HG02571 (cell line): ENCODE results near the gene ZFYVE27.

ENCODE experiments used
- ATAC-seq: cut with Tn5 transposase; IDR thresholded peaks from one replicate; pipeline ENCODE4 v1.9.1; 2021; ENCODE audit warnings: mild to moderate bottlenecking, moderate library complexity; ENCODE audit not compliant: unreplicated experiment

Gene ZFYVE27

DNA sequence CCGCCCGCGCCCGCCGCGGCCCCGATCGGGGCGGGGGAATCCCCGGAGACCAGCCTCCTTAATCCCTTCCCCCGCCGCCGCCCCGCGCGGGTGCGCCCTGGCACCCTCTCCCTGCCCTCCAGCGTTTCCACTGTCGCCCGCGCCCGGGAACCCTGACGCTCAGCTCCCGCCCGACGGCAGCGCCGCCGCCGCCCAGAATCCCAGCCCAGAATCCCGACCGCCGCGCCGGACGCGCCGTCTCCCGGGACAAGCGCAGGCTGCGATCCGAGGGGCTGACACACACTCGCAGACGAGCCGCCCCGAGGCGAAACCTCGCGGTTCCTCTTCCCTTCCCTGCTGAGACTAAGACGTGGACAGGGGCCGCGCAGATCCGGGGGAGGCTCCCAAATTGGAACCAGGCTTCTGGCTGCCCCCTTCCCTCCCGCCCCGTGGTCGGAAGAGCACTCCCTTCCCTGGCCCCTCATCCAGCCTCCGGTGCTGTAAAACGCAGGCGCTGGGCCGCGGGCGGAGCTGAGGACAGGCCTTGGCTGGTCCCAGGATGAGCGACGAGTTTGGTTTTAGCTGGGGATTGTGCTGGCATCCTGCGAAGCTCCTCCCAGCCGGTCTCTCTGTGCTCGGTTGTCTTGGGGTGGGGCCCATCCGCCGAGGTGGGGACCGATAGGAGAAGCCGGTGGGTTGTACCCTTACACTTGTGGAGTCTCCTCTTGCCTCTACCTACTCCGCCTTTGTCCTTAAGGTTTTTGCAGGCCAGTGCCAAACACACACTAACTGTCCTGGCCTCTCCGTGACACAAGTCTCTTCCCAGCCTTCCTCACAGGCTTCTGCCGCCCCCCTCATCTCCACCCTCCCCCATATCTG lies 22.3 kb upstream of the ZFYVE27 start:
- ATAC-seq, result peak; percentile 33

DNA sequence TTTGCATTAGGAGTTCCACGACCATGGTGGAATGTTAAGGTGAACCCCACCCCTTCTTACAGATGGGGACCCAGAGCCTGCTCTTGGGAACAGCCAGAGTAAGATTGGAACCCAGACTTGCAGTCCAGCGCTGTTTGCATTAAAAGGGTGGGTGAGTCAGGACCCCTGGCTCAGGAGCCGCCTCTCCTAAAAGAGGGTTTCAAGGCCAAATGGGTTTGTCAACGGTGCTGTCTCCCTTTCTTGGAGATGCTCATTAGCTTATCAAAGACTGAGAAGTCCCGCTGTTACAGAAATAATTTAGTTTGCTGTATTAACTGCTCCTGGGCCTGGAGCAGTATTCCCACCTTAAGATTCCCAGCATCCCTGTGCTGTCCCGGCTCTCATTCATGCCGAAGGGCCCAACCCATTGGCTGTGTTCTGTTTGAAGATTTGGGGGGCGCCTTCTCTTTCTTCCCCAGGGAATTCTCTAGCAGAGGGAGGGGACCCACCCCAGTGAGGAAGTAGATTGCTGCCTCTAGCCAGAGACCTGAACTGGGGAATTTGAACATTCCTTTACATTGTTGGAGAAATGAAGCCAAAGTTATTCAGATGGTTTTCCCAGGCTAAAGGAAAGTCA lies 21.6 kb upstream of the ZFYVE27 start:
- ATAC-seq, result no peak

GRCh38 chr10:97717627-97718026 lies 19.3 kb upstream of the ZFYVE27 start:
- no peak for ATAC-seq

GRCh38 chr10:97718178-97718577 lies 18.8 kb upstream of the ZFYVE27 start:
- ATAC-seq, result no peak

GRCh38 chr10:97718659-97719142 lies 18.2 kb upstream of the ZFYVE27 start:
- ATAC-seq, result no peak

GRCh38 chr10:97719602-97720001 lies 17.3 kb upstream of the ZFYVE27 start:
- ATAC-seq, result no peak

GRCh38 chr10:97721871-97722780 lies 14.8 kb upstream of the ZFYVE27 start:
- no peak for ATAC-seq

- ATAC-seq, result no peak
Observed at GRCh38 chr10:97723001-97723400, 13.9 kb upstream of the ZFYVE27 start.

GRCh38 chr10:97724341-97724941 lies 12.5 kb upstream of the ZFYVE27 start:
- ATAC-seq, result no peak

GRCh38 chr10:97726636-97727178 lies 10.2 kb upstream of the ZFYVE27 start:
- no peak for ATAC-seq

- no peak for ATAC-seq
Observed at GRCh38 chr10:97729014-97729413, 7.9 kb upstream of the ZFYVE27 start.

GRCh38 chr10:97731346-97732051 lies 5.4 kb upstream of the ZFYVE27 start:
- ATAC-seq, result no peak

DNA sequence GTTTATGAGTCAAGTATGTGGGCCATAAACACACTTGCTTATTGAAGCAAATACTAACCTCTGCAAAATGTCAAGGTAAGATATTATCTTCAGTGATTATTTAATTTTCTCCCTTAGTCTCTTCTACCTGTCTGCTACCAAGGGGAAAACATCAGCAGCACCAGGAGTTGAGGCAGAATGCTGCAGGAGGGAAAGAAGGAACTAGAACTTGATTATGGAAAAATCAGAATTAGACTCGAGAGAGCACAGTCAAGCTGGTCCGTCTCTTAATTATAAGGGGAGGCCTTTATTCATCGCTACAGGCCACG lies 4.9 kb upstream of the ZFYVE27 start:
- ATAC-seq, result no peak

DNA sequence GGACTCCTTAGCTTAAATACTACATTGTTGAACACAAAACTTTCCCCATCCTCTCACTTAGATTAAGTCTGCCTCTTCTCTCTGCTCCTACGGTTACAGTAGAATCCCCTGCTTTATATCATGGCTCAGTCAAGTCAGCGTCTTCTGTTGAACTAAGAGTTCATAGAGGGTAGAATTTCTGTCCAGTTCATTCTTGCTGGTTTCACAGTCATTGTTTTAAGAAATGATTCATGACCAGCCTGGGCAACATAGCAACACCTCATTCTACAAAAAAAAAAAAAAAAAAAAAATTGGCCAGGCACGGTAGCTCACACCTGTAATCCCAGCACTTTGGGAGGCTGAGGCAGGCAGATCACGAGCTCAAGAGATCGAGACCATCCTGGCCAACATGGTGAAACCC lies 3.7 kb upstream of the ZFYVE27 start:
- no peak for ATAC-seq

- no peak for ATAC-seq
Observed at GRCh38 chr10:97734021-97734420, 2.9 kb upstream of the ZFYVE27 start.

GRCh38 chr10:97736403-97736901 lies 476 bp upstream of the ZFYVE27 start:
- ATAC-seq, result peak; percentile 13

DNA sequence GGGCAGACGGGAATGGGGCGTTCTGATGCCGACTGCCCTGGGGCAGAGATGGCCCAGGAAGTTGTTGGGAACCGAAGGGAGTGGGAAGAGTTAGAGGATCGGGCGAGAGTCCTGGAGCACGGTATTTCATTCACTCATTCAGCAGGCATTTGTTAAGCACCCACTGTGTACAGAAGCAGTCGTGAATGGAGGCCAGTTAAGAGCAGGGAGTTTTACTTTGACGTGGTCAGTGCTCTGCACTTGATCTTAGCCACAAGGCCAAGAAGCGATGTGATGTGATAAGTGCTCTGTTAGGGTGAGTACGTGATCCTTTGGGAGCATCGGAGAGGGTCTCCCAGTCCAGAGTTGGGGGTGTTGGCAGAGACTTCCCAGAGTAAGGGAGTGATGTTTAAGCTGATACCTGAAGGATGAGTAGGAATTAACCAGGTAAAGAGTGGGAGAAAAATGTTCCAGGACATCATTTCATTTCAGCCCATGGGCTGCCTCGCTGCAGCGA lies 890 bp downstream of the ZFYVE27 start:
- ATAC-seq, result no peak

DNA sequence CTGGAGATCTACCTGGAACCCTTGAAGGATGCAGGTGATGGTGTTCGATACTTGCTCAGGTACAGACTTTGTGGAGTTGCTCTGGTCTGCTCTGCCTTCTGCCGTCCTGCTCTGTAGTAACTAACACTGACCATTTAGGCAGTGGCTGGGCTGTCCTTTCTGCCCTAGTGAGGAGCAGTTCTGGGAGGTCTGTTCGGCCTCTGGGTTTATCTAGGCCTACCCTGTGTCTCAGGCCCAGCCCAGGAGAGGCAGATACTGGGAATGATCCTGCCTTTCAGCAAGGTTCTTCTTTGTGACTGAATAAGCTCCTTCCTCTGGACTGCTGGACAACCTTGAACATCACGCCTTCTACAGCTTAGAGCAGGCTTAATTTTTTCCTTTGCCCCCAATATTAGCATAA lies 1.7 kb downstream of the ZFYVE27 start:
- no peak for ATAC-seq

GRCh38 chr10:97740613-97741012 lies 3.7 kb downstream of the ZFYVE27 start:
- no peak for ATAC-seq
